Esophagus squamous epithelium (tissue), 4 donors: Measurements from ENCODE around the gene LEKR1.

Source experiments
- CTCF ChIP-seq, 6 experiments: fragments of 450-650 bp in 4 of 6; fragments of 200-600 bp in 2 of 6; sonication (generic) in 2 of 6; IDR thresholded peaks; one replicate each; pipeline ENCODE4 v1.5.1; 2016 to 2019; ENCODE audit warnings: antibody characterized with exemption in 6 of 6, mild to moderate bottlenecking in 4 of 6, moderate library complexity in 4 of 6
- POLR2A ChIP-seq, 4 donors: fragments of 450-650 bp; IDR thresholded peaks; one replicate each; pipeline ENCODE4 v1.6.1; 2017; ENCODE audit warnings: antibody characterized with exemption in 4 of 4, mild to moderate bottlenecking in 4 of 4, moderate library complexity in 3 of 4

- TF ChIP-seq CTCF (IDR thresholded peaks at IDR 0.05) (no peak), POLR2A (IDR thresholded peaks at IDR 0.05) (no peak)
Observed at GRCh38 chr3:157078811-157079185, 252.6 kb downstream of the LEKR1 start.
